B cell (primary cell): ENCODE results near the gene ZBTB3. TPM values are rescaled to one million over a fixed set of nuclear protein-coding genes. Genes with fewer than 3 reads are reported as not detected.

ENCODE experiments used
- ATAC-seq: fragments of 200-7000 bp; cut with Tn5 transposase; one replicate; pipeline ENCODE4 v1.10.0; 2021; ENCODE audit warnings: low read depth, mild to moderate bottlenecking, moderate number of reproducible peaks, moderate library complexity
- CTCF ChIA-PET: fragments of 350-600 bp; sonication (Branson Sonifier 250); formaldehyde crosslinking; loops from one replicate; lab custom pipeline; 2021; ENCODE audit warnings: antibody characterized with exemption, inconsistent platforms; lab: Charles Lee
- POLR2A ChIA-PET: fragments of 350-600 bp; sonication (Branson Sonifier 250); formaldehyde crosslinking; loops from one replicate; lab custom pipeline; 2021; ENCODE audit warnings: antibody characterized with exemption; lab: Charles Lee
- DNase-seq: peaks from one replicate; pipeline ENCODE4 v3.0.0; 2013
- H2AFZ ChIP-seq: 2 replicates; pipeline ENCODE4 v1.6.1; 2012; ENCODE audit warnings: mild to moderate bottlenecking, low read depth, low read length; ENCODE audit not compliant: insufficient read depth, poor library complexity, severe bottlenecking
- H3K27ac ChIP-seq, 2 donors: 1 replicate in 1 of 2; 2 replicates in 1 of 2; pipeline ENCODE4 v1.5.1; 2012 to 2013; ENCODE audit warnings: low read length in 2 of 2, mild to moderate bottlenecking in 2 of 2, moderate library complexity in 1 of 2
- H3K27me3 ChIP-seq, 4 experiments: fragments of 200-600 bp in 1 of 4; sonication (generic) in 1 of 4; replicated peaks in 1 of 4; 1 replicate in 2 of 4; 2 replicates in 2 of 4; pipeline versions ENCODE4 v1.6.1 to v1.7.0; 2013 to 2016; ENCODE audit warnings: low read length in 3 of 4, mild to moderate bottlenecking in 2 of 4, mixed read lengths in 1 of 4, moderate library complexity in 1 of 4; ENCODE audit not compliant: insufficient read depth in 4 of 4, control insufficient read depth in 3 of 4; ENCODE audit errors: control extremely low read depth in 1 of 4
- H3K36me3 ChIP-seq, 2 experiments: replicated peaks in 1 of 2; 1 replicate in 1 of 2; 2 replicates in 1 of 2; pipeline versions ENCODE4 v1.6.1 to v1.7.1; 2013; ENCODE audit warnings: low read length in 1 of 2; ENCODE audit not compliant: insufficient read depth in 2 of 2, control insufficient read depth in 1 of 2; ENCODE audit errors: control extremely low read depth in 1 of 2, extremely low read depth in 1 of 2
- H3K4me1 ChIP-seq, 2 donors: fragments of 200-600 bp in 1 of 2; sonication (generic) in 1 of 2; 1 replicate in 1 of 2; 2 replicates in 1 of 2; pipeline versions ENCODE4 v1.5.1 to v1.6.1; 2013 to 2017; ENCODE audit warnings: low read length in 2 of 2; ENCODE audit not compliant: control insufficient read depth in 2 of 2, insufficient read depth in 2 of 2
- H3K4me2 ChIP-seq: replicated peaks from 2 replicates; pipeline ENCODE3; 2012; ENCODE audit warnings: mild to moderate bottlenecking, low read depth, low read length; ENCODE audit not compliant: poor library complexity, severe bottlenecking
- H3K4me3 ChIP-seq, 5 experiments: fragments of 200-600 bp in 1 of 5; sonication (generic) in 1 of 5; 1 replicate in 3 of 5; 2 replicates in 2 of 5; pipeline versions ENCODE4 v1.5.1 to v1.7.0; 2011 to 2016; ENCODE audit warnings: low read length in 4 of 5, mild to moderate bottlenecking in 4 of 5, low read depth in 2 of 5, control low read depth in 1 of 5, moderate library complexity in 1 of 5; ENCODE audit not compliant: insufficient read depth in 1 of 5; ENCODE audit errors: control extremely low read depth in 1 of 5, extremely low read depth in 1 of 5
- H3K79me2 ChIP-seq: fragments of 200-600 bp; sonication (generic); one replicate; pipeline ENCODE4 v1.6.0; 2016; ENCODE audit warnings: low read length; ENCODE audit not compliant: control insufficient read depth, insufficient read depth
- H3K9ac ChIP-seq: fragments of 200-600 bp; sonication (generic); 2 replicates; pipeline ENCODE4 v1.6.1; 2017; ENCODE audit warnings: mild to moderate bottlenecking, low read length, moderate library complexity
- H3K9me3 ChIP-seq, 3 donors: one replicate each; pipeline versions ENCODE4 v1.6.1 to v1.7.1; 2013; ENCODE audit warnings: low read length in 2 of 3; ENCODE audit not compliant: control insufficient read depth in 2 of 3, insufficient read depth in 1 of 3; ENCODE audit errors: control extremely low read depth in 1 of 3
- H4K20me1 ChIP-seq: 2 replicates; pipeline ENCODE4 v1.6.0; 2012; ENCODE audit warnings: mild to moderate bottlenecking, low read length; ENCODE audit not compliant: insufficient read depth, control insufficient read depth, poor library complexity, severe bottlenecking
- H3K27ac Mint-ChIP-seq: one replicate; pipeline ENCODE4 v1.8.0; 2021; ENCODE audit warnings: mixed read lengths
- H3K27me3 Mint-ChIP-seq: one replicate; pipeline ENCODE4 v1.8.0; 2021; ENCODE audit warnings: mixed read lengths
- H3K4me1 Mint-ChIP-seq: one replicate; pipeline ENCODE4 v1.8.0; 2021; ENCODE audit warnings: mixed read lengths
- H3K4me3 Mint-ChIP-seq: one replicate; pipeline ENCODE4 v1.8.0; 2021; ENCODE audit warnings: mixed read lengths
- H3K9me3 Mint-ChIP-seq: one replicate; pipeline ENCODE4 v1.8.0; 2022; ENCODE audit warnings: mixed read lengths; ENCODE audit not compliant: insufficient read depth
- CTCF ChIP-seq: fragments of 200-600 bp; IDR thresholded peaks from one replicate; pipeline ENCODE4 v1.8.0; 2022; ENCODE audit warnings: antibody characterized with exemption, mild to moderate bottlenecking
- EZH2 ChIP-seq: IDR thresholded peaks from 2 replicates; pipeline ENCODE4 v1.6.1; 2012; ENCODE audit warnings: borderline replicate concordance, low read depth, mild to moderate bottlenecking, moderate library complexity, low read length; ENCODE audit not compliant: insufficient read depth, poor library complexity, severe bottlenecking
- WGBS: methylation state at CpG from one replicate; pipeline ENCODE4 v1.1.5; 2013; ENCODE audit warnings: missing lambda C conversion rate; ENCODE audit not compliant: insufficient coverage; 5-methylcytosine and 5-hydroxymethylcytosine counted together
- intact Hi-C: fragments of 100-400 bp; cut with micrococcal nuclease; formaldehyde crosslinking; loops from one replicate; pipeline ENCODE4 v1.10.0; 2022
- polyA plus RNA-seq: library from polyadenylated mRNA; depleted of rRNA; stranded (reverse); fragments of >200 nt; gene quantifications from 2 replicates; pipeline ENCODE4 v1.2.3, GENCODE V29; 2012
- total RNA-seq, 2 donors: library from RNA; stranded (reverse); fragments of 120-200 nt in 1 of 2; gene quantifications; 1 replicate in 1 of 2; 2 replicates in 1 of 2; pipeline versions ENCODE4 v1.2.3 to v1.2.4, GENCODE V29; 2013 to 2022

Gene ZBTB3
- total and polyA plus RNA-seq, 2 donors (not counting 1 experiment from before 2014, with no cell fraction given): 8.7 to 22.0 TPM

DNA sequence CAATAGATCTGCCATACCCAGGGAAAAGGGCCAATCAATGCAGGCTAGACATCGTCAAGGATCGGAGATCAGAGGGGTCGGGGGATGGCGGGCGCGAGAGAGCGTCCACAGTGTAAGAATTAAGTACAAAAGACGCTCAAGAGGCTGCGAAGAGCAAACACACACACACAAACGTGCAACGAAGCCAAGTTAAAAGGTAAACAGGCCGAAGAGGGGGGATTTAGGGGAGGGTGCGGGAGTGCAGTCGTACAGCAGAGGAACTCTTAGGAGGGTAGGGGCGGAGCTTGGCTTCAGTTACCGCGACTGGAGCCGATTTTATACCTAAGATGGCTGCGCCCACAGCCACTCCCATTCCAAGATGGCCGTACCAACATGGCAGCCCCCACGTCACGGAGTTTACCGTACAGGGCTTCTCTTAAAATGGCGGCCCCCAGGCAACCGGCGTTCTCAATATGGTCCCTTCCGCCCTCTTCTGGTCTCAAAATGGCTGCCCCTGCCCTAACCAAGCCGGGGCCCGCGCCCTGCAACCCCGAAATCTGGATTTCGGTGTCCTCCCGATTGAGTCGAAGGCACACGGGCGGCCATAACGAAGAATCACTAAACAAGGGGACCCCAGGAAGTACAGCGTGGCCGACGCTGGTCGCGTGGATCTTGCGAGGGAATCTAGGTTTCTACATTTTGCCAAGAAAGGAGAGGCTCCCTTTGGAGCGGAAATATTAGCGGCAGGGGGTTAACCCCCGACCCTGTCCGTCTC, 44.5 kb downstream of the ZBTB3 start:
- H3K9me3 ChIP-seq: no peaks in the 10 kb centered on the region
- H2AFZ ChIP-seq: peak overlapping the region; percentile 99
- H3K79me2 ChIP-seq: peaks cover 25% of the 10 kb centered on the region
- TF ChIP-seq EZH2 (no peak), CTCF (no peak)
- no peaks in the 10 kb centered on the region for H3K27me3 ChIP-seq
- Mint-ChIP-seq H3K27me3 (no peaks in the 10 kb centered on the region), H3K9me3 (no peaks in the 10 kb centered on the region), H3K27ac (peak overlapping the region; percentile 95), H3K4me1 (peaks cover 65% of the 10 kb centered on the region), H3K4me3 (peak overlapping the region; percentile 92)
- ChIA-PET POLR2A (interaction anchor here (0.6 to 6.5 kb wide), 22 partner anchors 18 to 172 kb away, joined by 3 to 66 read pairs (median 5); partner anchors contain the start of genes B3GAT3, C11orf98, CSKMT and EEF1G), CTCF (interaction anchor here (0.8 to 1.4 kb wide), 6 partner anchors 18 to 115 kb away, joined by 3 to 5 read pairs (median 3); partner anchors contain the start of genes C11orf98, CSKMT, HNRNPUL2 and UQCC3)
- peak; percentile 99 for DNase-seq
- 2% methylated on average over 34 of the region's 47 CpGs for WGBS
- no peaks in the 10 kb centered on the region for H4K20me1 ChIP-seq
- H3K4me2 ChIP-seq: peak overlapping the region; percentile 95
- H3K9ac ChIP-seq: peak overlapping the region; percentile 89
- intact Hi-C loops: loop anchor here (1.0 to 5.0 kb wide), 11 partner anchors 18 to 148 kb away; partner anchors contain the start of genes EEF1G, GANAB, HNRNPUL2 and INTS5
- H3K27ac ChIP-seq: peak overlapping the region; percentile 90 to 93
- peak; percentile 76 for ATAC-seq
- H3K4me3 ChIP-seq: peak overlapping the region; percentile 66 to 91 (median 87)
- peaks cover 0 to 33% of the 10 kb centered on the region in 2 experiments for H3K36me3 ChIP-seq
- H3K4me1 ChIP-seq: peaks cover 39 to 52% of the 10 kb centered on the region in 2 donors
